GM13976 (cell line): ENCODE results near the gene ERN1.
A peak's percentile ranks its signal among the peaks of the same experiment; 100 is the strongest.

Experiments
- DNase-seq: peaks from one replicate; pipeline ENCODE4 v3.0.0; 2012; ENCODE audit warnings: low spot score
- in situ Hi-C: fragments of 300-500 bp; cut with MboI; formaldehyde crosslinking; loops from one replicate; pipeline ENCODE4 v1.12.0; 2022; ENCODE audit warnings: low sequenced_read_pairs, mixed read lengths, inconsistent platforms; ENCODE audit not compliant: unreplicated experiment
- TF ChIP-seq, protein P1 (sequence below): IDR thresholded peaks from 2 replicates; pipeline ENCODE4 v1.5.1; 2012; ENCODE audit warnings: borderline replicate concordance, mild to moderate bottlenecking; ENCODE audit not compliant: insufficient read depth; ENCODE audit errors: extremely low read depth, missing control alignments, control extremely low read depth

ERN1 gene

DNA sequence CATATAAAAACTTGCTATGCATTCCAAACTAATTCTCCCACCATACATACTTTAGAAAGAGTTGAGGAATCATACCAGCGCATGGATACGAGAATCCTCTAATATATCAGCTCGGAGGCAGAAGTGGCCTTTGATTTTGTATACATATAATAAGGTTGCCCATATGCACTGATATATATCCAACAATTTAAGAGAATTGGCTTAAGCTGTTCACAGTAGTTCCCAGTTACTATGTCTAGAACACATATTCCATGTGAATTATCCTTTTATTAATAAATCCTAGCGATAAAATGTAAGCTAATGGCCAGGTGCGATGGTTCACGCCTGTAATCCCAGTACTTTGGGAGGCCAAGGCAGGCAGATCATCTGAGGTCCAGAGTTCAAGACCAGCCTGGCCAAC is 19.3 kb upstream of the ERN1 start:
- in situ Hi-C loops, result no loop called here
- TF ChIP-seq, protein P1, sequence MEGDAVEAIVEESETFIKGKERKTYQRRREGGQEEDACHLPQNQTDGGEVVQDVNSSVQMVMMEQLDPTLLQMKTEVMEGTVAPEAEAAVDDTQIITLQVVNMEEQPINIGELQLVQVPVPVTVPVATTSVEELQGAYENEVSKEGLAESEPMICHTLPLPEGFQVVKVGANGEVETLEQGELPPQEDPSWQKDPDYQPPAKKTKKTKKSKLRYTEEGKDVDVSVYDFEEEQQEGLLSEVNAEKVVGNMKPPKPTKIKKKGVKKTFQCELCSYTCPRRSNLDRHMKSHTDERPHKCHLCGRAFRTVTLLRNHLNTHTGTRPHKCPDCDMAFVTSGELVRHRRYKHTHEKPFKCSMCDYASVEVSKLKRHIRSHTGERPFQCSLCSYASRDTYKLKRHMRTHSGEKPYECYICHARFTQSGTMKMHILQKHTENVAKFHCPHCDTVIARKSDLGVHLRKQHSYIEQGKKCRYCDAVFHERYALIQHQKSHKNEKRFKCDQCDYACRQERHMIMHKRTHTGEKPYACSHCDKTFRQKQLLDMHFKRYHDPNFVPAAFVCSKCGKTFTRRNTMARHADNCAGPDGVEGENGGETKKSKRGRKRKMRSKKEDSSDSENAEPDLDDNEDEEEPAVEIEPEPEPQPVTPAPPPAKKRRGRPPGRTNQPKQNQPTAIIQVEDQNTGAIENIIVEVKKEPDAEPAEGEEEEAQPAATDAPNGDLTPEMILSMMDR, result no peak
- no peak for DNase-seq

DNA sequence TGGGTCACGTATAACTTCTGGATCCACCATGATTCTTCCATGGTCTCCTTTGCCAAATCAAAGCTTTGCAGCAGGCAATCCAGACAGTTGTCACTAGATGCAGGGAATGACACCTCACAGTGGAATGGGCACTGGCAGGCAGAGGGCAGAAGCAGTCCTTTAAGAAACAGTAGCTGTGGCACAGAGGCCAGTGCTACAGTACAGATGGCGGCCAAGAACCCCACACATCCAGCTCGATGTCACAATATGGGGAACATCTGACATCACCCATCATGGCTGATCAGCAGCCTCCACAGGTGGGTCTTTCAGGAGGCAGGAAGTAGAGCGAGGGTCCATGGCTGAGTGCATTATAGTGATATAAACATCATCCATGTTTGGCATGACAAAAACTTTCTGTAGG is 18.8 kb upstream of the ERN1 start:
- TF ChIP-seq, protein P1, result peak; percentile 21
- no peak for DNase-seq
- in situ Hi-C loops, result no loop called here

DNA sequence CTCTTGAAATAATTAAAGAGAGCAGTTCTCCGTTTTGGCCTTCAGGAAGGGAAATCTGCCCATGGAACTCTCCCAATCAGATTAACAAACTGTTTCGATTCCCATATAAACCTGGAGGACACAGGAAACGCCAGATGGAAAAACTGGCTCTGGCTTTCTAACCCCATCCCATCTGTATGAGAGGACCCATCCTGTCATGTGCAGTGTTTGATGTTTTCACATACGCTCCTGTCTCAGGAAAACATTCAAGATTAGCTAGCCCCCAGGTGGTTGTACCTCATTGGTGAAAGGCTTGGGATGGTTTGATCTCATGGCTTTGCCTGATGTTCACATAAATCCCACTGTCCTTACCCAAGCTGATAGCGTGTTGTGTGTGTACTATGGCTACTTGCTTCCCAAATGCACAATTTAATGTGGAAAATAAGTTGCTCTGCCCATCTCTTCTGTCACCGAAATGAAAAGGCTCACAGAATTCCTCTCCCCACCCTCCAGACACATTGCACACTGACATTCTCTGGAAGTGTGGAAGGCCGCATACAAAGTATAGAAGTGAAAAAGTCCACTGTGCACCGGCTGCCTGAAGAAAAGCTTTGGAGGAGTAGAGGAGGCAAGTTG is 18.2 kb upstream of the ERN1 start:
- in situ Hi-C loops, result no loop called here
- no peak for DNase-seq

DNA sequence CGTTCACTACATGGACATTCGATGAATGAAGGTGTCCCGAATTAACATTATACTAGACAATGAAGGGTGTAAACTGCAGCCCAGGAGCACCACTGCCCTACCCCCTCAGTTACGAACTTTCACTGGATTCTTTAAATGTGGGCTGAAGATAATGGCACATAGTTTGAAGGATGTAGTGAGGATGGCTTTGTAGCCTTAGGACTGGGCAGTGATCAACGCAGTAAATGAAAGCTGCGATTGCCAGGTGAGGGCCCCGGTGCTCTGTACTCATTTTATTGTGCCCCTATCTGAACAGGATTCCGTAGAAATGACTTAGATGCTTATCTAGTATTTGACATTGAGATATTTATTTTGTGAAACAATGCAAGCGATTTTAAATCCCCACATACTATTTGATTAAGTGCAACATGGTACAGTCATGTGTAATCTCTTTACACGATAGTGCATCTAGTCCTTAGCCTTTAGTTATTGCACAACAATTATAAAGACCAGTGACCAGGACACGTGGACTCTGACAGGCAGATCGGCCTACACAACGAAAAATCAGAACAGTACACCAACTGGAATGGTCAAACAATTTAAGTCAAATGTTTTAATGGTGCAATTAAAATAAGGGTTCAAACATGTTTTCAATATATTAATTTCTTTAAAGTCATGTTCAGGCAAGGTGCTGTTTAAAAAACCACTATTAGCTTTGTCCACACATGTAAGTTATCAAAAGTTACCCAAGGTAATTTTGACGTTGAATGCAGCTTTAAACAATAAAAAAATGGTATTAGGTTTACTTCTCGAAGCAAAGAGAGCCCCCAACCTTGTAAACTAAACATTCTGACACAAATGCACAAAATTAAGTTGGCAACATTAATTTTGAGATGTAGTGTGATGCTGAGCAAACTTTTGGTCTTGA is 17.4 kb upstream of the ERN1 start:
- in situ Hi-C loops, result no loop called here
- TF ChIP-seq, protein P1, result no peak
- DNase-seq, result no peak

More for the DNA sequence above, 18.2 kb upstream of the ERN1 start:
- TF ChIP-seq, protein P1, result no peak

DNA sequence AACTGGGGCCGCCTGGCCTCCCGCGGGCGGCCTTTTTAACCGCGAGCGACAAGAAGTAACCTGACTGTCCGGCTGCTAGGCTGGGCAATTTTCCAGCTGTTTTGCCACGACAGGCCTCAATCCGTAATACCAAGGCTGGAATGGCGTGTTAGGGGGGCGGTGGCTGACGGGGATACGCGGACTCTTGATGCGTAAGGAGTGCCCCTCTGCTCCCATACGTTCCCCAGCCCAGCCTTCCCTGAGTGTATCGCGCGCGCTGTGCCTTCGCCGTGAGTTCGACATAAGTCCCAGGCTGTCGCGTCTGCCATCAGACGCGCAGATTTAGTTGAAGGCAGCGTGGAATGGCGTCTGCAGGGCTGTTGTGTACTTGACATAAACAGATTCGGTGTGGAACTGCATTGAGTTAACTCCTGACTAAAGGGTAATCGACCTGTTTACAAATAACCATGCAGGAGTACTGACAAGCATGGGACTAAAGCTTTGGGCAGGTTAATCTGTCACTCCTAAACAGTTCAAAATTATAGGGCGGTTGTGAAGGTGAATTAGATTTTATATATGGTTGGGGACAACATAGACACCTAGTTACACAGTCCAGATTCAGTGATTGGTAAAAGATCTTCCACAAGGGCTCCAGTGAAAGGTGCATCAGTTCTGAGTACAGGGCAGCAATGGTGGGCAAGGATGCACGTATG is 16.6 kb upstream of the ERN1 start:
- in situ Hi-C loops, result no loop called here
- DNase-seq, result peak; percentile 44
- TF ChIP-seq, protein P1, result no peak

DNA sequence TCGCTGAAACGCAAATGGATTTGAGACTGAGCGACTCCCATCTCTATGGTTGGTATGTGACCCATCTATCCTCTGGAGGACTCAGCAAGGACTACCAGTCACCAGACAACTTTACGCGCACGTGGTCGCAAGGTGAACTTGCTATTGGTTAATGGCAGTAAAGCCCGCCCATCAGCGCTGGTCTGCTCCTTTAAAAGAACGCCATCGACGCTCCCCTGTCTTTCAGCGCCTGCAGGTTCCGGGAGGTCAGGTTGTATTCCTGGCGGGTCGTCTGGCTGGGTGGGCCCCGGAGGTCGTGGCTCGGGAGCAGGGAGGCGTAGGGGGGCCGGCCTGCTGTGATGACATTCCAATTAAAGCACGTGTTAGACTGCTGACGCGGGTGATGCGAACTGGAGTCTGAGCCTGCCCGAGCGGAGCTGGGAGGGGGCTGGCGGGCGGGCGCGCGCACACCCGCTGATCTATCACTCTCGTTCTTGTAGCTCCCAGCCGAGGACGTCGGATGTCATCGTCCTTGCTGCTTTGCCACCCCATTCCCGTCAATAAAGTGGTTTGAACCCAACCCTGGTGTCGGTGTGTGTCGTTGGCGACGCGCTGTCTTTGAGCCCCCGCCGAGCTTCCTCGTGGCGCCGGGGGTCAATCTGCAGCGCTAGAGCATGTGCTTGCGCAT is 15.9 kb upstream of the ERN1 start:
- DNase-seq, result peak; percentile 97
- in situ Hi-C loops, result no loop called here
- TF ChIP-seq, protein P1, result no peak
